ENCODE results near the gene HCFC1R1.
A peak's percentile ranks its signal among the peaks of the same experiment; 100 is the strongest.
"Not testable (repeated sequence)": the region's sequence is repeated elsewhere in the genome, so short reads cannot be mapped to it uniquely, and the experiment has no call there.

Gene HCFC1R1, protein sequence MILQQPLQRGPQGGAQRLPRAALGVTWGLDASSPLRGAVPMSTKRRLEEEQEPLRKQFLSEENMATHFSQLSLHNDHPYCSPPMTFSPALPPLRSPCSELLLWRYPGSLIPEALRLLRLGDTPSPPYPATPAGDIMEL

DNA sequence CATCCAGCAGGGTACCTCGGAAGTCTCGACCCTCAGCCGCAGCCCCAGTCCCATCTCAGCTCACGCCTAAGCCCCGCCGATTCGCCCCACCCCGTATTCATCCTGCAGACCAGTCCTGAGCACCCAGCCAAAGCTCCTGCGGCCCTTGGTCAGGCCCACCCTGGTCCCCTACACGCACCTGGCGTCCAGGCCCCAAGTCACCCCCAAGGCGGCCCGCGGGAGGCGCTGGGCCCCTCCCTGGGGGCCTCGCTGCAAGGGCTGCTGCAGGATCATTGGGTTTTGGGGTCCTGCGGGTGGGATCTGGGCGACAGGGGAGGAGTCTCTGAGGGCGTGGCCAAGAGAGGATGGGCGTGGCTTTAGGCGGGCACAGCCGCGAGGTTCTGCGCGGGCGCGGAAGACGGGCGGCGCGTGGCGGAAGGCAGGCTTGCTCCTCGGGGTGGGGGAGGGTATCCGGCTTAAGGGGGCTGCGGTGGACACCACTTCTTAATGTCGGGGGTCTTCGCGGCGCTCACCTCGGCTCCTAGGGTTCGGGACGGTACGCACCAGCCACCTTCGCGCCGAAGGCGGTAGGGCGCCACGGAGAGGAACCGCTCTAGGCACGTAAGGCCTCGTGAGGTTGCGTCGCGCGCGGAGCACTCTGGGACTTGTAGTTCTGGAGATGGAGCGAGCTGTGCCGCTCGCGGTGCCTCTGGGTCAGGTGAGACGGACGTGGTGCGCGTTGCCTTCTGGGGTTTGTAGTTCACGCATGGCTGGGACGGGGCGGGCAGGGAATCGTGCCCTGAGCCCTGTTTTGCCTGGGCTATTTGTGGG is at the start of gene HCFC1R1, which contains the start of gene THOC6:
Gene HCFC1R1 (minus strand): TSS at position 274 of the 810 bp plus-strand sequence. CDS start 1 bp downstream, at position 273.
Gene THOC6 (plus strand): TSS at position 367 of the 810 bp plus-strand sequence. CDS start 292 bp downstream, at position 659.
- DNase-seq (ENCODE audit: low spot score), result peak; percentile 99

DNA sequence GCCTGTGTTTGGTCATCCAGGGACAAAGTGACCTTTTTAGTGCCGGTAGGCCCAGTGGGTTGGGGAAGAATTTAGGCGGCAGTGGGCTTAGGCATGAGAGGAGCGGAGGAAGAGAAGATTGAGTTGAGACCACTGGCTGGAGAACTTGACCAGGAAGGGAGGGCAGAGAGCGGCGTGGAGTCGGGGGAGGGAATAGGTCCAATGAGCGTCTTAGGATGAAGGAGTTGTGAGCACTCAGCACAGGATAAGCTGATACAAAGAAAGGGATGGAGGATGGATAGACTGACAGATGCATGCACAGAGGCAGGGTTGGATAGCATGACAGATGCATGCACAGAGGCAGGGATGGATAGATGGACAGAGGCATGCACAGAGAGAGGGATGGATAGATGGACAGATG is 49.7 kb upstream of the HCFC1R1 start:
- no peak for DNase-seq (ENCODE audit: low spot score)

DNA sequence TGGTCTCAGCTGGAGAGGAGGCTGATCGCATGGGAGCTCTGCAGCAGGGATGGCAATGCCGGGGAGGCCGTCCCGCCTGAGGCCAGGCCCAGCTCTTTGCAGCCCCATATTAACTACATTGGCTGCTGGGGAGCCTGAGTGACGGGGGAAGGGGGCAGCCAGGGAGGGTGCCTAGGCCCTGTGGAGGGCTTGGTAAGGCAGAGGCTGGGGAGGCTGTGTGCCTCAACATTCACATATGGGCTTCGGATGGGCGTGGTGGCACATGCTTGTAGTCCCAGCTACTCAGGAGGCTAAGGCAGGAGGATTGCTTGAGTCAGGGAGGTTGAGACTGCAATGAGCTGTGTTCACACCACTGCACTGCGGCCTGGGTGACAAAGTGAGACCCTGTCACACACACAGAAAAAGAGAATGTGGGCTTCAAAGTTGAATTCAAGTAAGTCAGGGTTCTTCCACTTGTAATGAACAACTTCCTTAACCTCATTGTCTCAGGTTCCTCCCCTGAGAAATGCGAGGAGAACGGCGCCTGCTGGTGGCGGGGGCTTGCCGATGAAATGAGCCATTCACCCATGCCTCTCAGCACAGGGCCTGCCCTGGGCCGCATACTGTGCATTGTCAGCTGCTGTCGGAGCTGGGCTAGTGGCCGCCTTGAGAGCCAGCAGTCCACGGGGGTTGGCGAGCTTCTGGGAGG is 49.0 kb upstream of the HCFC1R1 start:
- DNase-seq (ENCODE audit: low spot score), result not testable (repeated sequence)

DNA sequence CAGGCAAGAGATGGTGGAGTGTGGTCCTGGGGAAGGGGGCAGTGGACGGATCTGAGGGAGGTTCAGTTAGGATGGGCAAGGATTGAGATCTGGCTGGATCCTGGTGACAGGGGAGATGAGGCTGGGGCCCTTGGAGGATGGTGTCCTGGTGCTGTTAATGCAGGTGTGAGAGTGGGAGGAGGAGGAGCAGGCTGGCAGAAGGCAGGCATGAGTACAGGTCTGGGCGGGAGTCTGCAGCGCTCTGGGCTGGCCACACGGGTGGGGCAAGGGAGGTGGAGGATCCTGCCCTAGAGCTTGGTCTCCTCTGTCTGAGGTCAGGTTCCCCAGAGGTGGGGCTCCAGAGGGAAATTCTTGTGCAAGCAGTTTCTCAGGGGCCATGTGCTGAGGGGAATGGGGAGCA is 48.4 kb upstream of the HCFC1R1 start:
- DNase-seq (ENCODE audit: low spot score), result not testable (repeated sequence)

DNA sequence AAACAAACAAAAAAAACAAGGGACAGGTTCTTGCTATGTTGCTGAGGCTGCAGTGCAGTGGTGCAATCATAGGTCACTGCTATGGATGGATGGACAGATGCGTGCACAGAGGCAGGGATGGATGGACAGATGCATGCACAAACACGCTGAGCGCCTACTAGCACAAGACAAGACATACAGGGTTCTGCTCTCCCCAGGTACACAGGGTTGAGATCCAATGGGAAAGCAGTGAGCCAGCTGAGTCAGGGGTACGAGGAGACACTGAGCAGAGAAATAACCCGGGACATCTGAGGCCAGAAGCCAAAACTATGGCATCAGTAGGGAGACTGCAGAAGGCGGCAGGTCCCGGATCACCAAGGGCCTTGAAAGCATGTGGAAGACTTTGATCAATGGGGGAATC is 47.9 kb upstream of the HCFC1R1 start:
- no peak for DNase-seq (ENCODE audit: low spot score)

DNA sequence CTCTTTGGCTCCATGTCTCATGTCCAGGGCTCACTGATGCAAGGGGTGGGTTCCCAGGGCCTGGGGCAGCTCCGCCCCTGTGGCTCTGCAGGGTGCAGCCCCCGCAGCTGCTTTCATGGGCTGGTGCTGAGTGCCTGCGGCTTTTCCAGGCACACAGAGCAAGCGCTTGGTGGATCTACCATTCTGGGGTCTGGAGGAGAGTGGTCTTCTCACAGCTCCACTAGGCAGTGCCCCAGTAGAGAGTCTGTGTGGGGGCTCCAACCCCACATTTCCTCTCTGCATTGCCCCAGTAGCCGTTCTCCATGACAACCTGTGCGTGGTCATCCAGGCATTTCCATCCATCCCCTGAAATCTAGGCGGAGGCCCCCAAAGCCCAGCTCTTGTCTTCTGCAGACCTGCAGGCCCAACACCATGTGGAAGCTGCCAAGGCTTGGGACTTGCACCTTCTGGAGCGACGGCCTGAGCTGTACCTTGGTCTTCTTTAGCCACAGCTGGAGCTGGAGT is 46.9 kb upstream of the HCFC1R1 start:
- no peak for DNase-seq (ENCODE audit: low spot score)

DNA sequence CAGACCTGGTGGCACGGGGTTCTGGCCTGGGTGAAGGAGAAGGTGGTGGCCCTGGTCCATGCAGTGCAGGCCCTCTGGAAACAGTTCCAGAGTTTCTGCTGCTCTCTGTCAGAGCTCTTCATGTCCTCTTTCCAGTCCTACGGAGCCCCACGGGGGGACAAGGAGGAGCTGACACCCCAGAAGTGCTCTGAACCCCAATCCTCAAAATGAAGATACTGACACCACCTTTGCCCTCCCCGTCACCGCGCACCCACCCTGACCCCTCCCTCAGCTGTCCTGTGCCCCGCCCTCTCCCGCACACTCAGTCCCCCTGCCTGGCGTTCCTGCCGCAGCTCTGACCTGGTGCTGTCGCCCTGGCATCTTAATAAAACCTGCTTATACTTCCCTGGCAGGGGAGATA is 45.4 kb upstream of the HCFC1R1 start:
- DNase-seq (ENCODE audit: low spot score), result not testable (repeated sequence)

DNA sequence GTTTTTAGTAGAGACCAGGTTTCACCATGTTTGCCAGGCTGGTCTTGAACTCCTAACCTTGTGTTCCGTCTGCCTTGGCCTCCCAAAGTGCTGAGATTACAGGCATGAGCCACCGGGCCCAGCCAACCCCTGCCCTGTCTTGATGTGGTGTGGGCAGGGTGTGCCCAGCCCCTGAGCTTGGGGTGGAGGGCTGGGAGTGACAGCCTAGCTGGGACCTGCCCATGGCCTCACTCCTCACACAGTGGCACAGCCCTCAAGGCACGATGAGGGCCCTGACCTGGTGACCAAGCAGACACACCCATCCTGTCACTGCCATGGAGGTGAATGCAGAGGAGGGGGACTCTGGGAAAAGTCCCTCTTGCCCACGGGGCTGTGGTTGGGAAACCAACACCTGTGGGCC is 44.7 kb upstream of the HCFC1R1 start:
- DNase-seq (ENCODE audit: low spot score), result no peak

DNA sequence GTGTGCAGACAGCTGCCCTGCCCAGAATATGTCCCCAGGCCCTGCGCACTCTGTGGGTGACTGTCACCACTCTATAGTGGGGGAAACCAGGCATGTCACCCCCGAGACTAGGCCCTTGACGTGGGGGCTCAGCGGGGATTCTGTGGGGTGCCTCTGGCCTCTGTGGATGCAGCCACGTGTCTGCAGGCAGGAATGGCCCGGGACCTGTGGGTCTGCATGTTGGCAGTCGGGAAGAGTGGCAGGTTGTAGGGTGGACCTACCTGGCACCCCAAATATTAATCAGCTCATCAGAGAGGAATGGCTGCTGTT is 42.7 kb upstream of the HCFC1R1 start:
- DNase-seq (ENCODE audit: low spot score), result no peak

DNA sequence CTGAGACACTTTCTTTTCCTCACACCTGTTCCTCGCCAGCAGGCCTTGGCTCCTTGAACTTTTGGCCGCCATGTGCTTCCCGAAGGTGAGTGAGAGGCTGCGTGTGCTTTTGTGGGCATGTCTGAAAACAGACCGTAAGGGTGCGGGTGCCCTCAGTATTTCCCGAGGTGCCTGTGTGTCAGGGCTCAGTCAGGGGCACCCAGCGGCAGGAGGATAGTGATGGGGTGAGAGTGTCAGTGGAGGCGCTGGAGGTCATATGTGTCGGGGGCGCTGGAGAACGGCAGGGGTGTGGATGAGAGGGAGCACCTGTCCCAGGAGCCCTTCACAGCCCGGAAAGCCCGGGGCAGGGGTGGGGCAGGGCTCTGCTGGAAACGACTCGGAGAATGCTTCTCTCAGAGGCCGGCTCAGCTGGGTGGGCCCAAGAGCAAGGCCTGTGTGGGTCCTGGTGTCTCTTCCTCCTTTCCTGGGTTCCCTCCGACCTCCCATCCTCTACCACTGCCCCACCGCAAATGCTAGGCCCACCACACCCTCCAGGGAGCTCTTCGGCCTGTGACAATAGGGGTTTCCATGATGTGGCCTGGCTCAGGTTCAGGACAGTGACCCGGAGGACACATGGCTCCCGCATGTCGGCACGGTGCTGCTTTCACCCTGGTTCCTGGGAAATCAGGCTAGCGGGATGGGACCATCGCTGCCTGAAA is 42.1 kb upstream of the HCFC1R1 start:
- DNase-seq (ENCODE audit: low spot score), result no peak

DNA sequence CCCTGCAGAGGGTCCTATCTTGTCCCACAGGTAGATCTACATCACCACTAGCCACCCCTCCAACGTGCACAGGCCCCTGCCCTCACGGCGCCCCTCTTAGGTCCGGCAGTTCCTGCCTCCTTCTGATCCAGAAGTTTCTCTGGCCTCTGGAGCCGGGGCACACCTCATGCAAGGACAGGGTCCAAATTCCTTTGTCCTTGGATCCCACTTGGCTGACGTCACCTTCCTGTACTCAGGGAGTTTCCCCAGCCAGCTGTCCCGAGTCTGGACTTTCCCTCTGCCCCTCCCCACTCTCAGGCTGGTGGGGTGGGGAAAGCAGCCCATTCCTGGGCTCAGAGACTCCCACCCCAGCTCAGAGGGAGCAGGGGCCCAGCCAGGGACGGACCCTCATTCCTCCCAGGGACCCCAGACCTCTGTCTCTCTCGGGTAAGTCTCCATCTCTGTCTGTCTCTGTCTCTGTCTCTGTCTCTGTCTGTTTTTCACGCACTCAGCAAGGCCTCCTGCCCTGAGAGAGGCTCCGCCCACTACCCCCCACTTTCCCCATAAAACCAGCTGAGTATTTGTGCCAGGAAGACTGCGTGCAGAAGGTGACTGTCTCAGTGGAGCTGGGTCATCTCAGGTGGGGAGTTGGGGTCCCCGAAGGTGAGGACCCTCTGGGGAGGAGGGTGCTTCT is 41.5 kb upstream of the HCFC1R1 start, which contains the start of gene IL32:
Gene IL32 (plus strand): TSS at position 572 of the 673 bp plus-strand sequence. CDS start 172 bp downstream, outside the sequence.
- DNase-seq (ENCODE audit: low spot score), result no peak

DNA sequence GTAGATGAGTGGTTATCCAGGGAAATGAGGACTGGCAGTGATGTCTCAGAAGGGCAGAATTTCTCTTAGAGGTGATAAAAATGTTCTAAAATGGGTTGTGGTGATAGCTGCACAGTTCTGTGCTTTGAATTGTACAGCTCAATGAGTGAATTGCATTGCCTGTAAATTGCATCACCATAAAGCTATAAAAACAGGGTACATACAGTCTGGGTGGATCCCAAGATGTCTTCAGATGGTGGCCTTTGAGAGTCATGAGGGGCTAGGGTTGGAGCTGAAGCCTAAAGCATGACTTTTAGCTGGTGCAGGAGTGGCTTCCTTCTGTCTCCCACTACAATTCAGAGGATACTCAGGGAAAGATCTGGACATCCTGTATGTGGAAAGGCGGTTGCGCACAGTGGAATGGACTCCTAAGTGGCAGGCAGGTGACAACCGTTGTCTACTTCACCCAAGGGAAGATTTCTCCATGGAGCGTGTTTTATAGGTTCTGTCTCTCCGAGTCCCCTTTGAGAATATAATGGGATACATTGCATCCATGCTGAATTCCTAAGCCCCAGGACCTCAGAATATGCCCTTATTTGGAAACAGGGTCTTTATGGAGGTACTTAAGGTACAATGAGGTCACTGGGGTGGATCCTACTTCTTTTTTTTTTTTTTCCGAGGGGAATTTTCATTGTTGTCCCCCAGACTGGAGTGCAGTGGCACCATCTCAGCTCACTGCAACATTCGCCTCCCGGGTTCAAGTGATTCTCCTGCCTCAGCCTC is 40.1 kb upstream of the HCFC1R1 start:
- DNase-seq (ENCODE audit: low spot score), result no peak

DNA sequence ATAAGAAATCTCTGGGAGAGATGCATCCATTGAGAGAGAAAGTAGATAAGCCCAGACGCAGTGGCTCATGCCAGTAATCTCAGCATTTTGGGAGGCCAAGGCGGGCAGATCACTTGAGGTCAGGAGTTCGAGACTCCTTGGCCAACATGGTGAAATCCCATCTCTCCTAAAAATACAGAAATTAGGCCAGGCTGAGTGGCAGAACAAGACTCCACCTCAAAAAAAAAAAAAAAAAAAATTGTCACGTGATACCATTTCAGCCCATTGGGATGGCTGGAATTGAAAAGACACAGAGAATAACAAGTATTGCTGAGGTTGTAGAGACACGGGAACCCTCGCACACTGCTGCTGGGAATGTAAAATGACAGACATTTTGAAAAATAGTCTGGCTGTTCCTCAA is 38.8 kb upstream of the HCFC1R1 start:
- no peak for DNase-seq (ENCODE audit: low spot score)

DNA sequence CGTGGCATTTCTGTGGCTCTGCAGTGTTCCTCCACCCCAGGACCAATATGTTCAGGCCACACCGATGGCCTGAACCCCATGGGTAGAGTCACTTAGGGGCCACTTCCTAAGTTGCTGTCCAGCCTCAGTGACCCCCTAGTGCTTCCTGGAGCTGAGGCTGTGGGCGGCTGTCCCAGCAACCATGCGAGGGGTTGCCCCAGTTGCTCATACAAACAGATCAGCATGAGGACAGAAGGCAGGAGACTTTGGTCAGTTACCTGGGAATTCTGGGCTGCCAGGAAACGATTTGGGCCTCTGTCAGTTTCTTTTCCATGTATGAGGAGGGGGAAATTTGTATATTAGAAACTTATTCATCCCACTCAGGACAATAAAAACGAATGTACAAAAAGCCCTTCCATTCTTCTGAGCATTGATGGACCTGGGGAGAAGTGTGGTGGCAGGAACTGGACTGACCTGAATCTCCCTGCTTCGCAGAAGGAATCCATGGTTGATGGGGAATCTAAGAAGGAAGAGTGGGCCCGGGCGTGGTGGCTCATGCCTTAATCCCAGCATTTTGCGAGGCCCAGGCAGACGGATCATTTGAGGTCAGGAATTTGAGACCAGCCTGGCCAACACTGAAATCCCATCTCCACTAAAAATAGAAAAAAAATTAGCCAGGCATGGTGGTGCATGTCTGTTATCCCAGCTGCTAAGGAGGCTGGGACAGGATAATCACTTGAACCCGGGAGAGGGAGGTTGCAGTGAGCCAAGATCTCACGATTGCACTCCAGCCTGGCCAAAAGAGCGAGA is 36.8 kb upstream of the HCFC1R1 start:
- DNase-seq (ENCODE audit: low spot score), result no peak

DNA sequence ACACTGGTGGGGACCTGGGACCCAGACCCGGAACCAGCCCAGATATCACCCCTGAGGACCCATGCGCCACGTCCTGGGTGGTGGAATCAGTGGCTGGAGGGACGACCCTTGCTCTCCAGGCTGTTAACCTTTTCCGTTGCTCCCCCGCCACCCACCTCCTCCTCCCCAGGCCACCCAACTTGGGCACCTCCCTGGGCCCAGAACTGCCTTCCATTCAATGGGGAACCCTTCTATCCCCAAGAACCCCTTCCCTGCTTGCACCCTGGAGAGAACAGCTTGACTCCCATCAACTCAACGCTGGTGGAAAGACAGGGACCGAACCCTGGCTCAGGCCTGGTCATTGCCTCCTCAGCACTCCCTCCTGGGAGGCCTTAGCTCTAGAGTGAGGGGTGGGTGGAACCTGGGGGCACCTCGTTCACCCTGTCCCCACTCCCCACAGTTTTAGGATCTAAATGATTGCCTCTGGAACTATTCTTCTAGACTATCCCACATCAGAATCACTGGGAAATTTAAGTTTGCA is 36.0 kb upstream of the HCFC1R1 start:
- DNase-seq (ENCODE audit: low spot score), result no peak

DNA sequence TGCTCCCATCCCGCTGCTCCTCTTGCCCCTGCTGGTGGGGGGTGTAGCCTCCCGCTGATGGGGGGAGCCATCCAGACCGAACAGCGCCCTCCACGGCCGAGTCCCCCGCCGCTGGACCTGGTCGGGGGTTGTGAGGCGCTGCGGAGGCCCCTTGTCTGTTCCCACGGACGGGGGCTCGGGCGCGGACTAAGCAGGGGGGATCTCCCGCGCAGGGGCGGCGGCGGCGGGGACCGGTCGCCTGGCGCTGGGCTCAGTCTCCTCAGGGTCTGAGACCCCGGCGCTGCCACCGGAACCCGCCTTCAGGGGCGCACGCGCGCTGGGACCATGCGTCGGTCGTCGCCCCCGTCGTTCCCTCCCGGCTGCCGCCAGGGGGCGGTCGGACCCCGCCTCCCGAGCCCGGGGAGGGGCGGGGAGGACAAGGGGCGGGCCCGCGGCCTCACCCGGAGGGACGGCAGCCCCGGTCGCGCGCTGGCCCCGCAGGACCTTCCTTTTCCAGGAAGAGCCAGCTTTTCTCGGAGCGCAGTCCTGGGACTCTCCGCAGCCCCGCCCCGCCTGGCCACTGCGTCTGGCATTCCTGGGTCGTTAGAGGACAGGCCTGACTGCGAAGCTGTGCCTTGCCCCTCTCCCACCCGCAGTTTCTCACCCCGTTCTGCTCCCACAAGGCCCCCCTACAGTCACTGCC is 35.4 kb upstream of the HCFC1R1 start:
- DNase-seq (ENCODE audit: low spot score), result peak; percentile 84

DNA sequence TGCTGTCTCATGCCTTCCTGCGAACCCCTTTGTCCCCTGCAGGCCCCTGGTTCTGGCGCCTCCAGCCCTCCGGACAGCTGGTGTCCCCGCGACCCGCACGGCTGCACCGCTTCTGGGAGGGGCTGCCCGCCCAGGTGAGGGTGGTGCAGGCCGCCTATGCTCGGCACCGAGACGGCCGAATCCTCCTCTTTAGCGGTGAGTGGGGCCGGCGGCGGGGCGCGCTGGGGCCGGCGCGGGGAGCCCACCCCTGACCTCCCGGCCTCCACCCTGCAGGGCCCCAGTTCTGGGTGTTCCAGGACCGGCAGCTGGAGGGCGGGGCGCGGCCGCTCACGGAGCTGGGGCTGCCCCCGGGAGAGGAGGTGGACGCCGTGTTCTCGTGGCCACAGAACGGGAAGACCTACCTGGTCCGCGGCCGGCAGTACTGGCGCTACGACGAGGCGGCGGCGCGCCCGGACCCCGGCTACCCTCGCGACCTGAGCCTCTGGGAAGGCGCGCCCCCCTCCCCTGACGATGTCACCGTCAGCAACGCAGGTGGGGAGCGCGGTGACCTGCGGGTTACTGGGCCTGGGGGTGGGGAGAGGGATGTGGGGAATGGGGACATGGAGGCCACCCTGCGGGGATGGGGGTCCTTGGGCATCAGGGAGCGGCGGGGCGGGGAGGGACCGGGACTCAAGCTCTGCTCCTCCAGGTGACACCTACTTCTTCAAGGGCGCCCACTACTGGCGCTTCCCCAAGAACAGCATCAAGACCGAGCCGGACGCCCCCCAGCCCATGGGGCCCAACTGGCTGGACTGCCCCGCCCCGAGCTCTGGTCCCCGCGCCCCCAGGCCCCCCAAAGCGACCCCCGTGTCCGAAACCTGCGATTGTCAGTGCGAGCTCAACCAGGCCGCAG is 34.6 kb upstream of the HCFC1R1 start:
- peak; percentile 36 for DNase-seq (ENCODE audit: low spot score)

Data from Ammon's horn (tissue), 1 donor.